Heart right ventricle (tissue), 16 donors: ENCODE measurements around the gene DUSP12. TPM values are rescaled to one million over a fixed set of nuclear protein-coding genes. Genes with fewer than 3 reads are reported as not detected.

ENCODE experiments used
- ATAC-seq, 8 donors: fragments of 200-7000 bp; cut with Tn5 transposase; one replicate each; pipeline ENCODE4 v1.9.1; 2020; ENCODE audit warnings: mild to moderate bottlenecking in 8 of 8, moderate library complexity in 8 of 8, moderate number of reproducible peaks in 1 of 8
- DNase-seq, 2 donors: peaks; one replicate each; pipeline ENCODE4 v3.0.0-alpha.2; 2020
- H3K27ac ChIP-seq, 10 donors: fragments of 200-600 bp; sonication (generic) in 2 of 10; one replicate each; pipeline versions ENCODE4 v1.5.0 to v1.8.0; 2020 to 2022; ENCODE audit warnings: mild to moderate bottlenecking in 3 of 10
- H3K27me3 ChIP-seq, 7 donors: fragments of 200-600 bp; one replicate each; pipeline ENCODE4 v1.8.0; 2021 to 2022; ENCODE audit warnings: mild to moderate bottlenecking in 2 of 7
- H3K36me3 ChIP-seq, 9 donors: fragments of 200-600 bp; sonication (generic) in 1 of 9; one replicate each; pipeline versions ENCODE4 v1.5.0 to v1.8.0; 2020 to 2022; ENCODE audit warnings: mild to moderate bottlenecking in 2 of 9
- H3K4me1 ChIP-seq, 9 donors: fragments of 200-600 bp; sonication (generic) in 1 of 9; one replicate each; pipeline versions ENCODE4 v1.5.0 to v1.8.0; 2020 to 2022; ENCODE audit warnings: mild to moderate bottlenecking in 4 of 9
- H3K4me3 ChIP-seq, 10 donors: fragments of 200-600 bp; sonication (generic) in 2 of 10; one replicate each; pipeline versions ENCODE4 v1.5.0 to v1.8.0; 2020 to 2022; ENCODE audit warnings: mild to moderate bottlenecking in 7 of 10, moderate library complexity in 2 of 10
- H3K9me3 ChIP-seq, 11 donors: fragments of 200-600 bp in 10 of 11; sonication (generic) in 2 of 11; one replicate each; pipeline versions ENCODE4 v1.5.0 to v1.8.0; 2013 to 2022; ENCODE audit warnings: mild to moderate bottlenecking in 2 of 11, control low read depth in 1 of 11, moderate library complexity in 1 of 11
- WGBS, 2 donors: extraction: QIAGEN DNeasy Blood & Tissue Kit; methylation state at CpG; one replicate each; pipeline ENCODE4 v1.1.7; 2013; ENCODE audit warnings: inconsistent platforms in 1 of 2; 5-methylcytosine and 5-hydroxymethylcytosine counted together
- intact Hi-C, 10 donors: fragments of 100-400 bp; cut with DNase I; formaldehyde crosslinking; loops; one replicate each; pipeline versions ENCODE4 v1.11.1 to v1.14.2; 2022
- polyA plus RNA-seq, 2 donors: library from polyadenylated mRNA; stranded (reverse); fragments of 200-250 nt; gene quantifications; one replicate each; pipeline ENCODE4 v1.2.3, GENCODE V29; 2013
- total RNA-seq, 10 donors: library from RNA; stranded (reverse); fragmentation: NEBNext Ultra II Directional in 3 of 10; extraction: Animal tissue kit (Norgen Biotek cat#: 25700) in 3 of 10; gene quantifications; one replicate each; pipeline versions ENCODE4 v1.2.1 to v1.2.4, GENCODE V29; 2021 to 2023
- TF ChIP-seq, protein P1 (sequence below), 9 donors: fragments of 200-600 bp; sonication (generic) in 2 of 9; IDR thresholded peaks; one replicate each; pipeline versions ENCODE4 v1.5.0 to v1.8.0; 2021 to 2022; ENCODE audit warnings: antibody characterized with exemption in 9 of 9, mild to moderate bottlenecking in 5 of 9, moderate library complexity in 1 of 9
- donor health status: Arrhythmogenic right ventricular cardiomyopathy.
- donor health status: ischemic (EF 13 %, LVEDD 7.1; RV severe dilation, severe dysfunction).
- donor health status: healthy with polysubstance abuse.
- donor health status: DM: no; HTN: yes; CAD: no.
- donor health status: DM: no; HTN: no; CAD: no.
- donor health status: ischemic (EF 25% LVEDD 6.9; RV normal size, moderate dysfunction).
- donor health status: ischemic (EF 25% LVEDD 5.7; RV mildly dilated, moderate dysfunction).
- donor health status: healthy.
- donor health status: DM: yes; HTN: yes; CAD: no.
- donor health status: Ischemic cardiomyopathy.
- donor health status: ischemic (EF 35%, LVEDD 5.7; RV mildly dilated, moderate dysfunction).
- donor health status: nonischemic (EF 11% LVEDD 7.7; RV severe dilation, severe dysfunction).
- donor health status: DM: yes; HTN: yes; CAD: no.
- donor health status: PGD.
- donor health status: ischemic (EF 29% LVEDD 5.4; RV normal size, mild dysfunction).
- donor health status: nonischemic (EF 23%, LVEDD 6.1; RV moderate dilation, normal function).

Gene DUSP12
- total and polyA plus RNA-seq, 12 donors, result 3.5 to 15.3 (median 7.5) TPM

DNA sequence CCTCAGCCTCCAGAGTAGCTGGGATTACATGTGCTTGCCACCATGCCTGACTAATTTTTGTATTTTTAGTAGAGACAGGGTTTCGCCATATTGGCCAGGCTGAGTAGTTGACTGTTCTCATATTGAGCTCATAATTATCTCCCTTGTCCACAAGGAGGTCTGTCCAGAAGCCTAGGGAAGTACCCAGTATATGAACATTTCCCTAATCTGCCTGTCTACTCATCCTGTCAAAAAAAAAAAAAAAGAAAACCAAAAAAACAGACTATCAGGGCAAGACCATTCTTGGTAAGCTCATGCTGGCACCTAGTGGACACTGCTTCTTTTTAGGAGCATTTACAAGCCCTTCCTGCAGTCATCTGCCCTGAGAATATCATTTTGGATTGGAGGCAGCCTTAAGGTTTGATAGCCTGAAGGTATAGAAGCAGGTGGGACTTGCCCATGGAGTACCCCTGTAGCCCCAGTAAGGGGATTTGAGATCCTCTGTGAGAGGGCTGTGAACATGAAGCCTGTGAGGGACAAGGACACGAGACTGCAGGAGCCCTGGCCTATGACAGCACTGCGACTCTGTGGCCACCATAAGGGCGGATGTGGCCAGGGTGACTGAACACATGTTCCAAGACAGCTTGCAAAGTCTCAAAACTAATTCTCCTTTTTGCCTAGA is 10.8 kb upstream of the DUSP12 start:
- TF ChIP-seq, protein P1, sequence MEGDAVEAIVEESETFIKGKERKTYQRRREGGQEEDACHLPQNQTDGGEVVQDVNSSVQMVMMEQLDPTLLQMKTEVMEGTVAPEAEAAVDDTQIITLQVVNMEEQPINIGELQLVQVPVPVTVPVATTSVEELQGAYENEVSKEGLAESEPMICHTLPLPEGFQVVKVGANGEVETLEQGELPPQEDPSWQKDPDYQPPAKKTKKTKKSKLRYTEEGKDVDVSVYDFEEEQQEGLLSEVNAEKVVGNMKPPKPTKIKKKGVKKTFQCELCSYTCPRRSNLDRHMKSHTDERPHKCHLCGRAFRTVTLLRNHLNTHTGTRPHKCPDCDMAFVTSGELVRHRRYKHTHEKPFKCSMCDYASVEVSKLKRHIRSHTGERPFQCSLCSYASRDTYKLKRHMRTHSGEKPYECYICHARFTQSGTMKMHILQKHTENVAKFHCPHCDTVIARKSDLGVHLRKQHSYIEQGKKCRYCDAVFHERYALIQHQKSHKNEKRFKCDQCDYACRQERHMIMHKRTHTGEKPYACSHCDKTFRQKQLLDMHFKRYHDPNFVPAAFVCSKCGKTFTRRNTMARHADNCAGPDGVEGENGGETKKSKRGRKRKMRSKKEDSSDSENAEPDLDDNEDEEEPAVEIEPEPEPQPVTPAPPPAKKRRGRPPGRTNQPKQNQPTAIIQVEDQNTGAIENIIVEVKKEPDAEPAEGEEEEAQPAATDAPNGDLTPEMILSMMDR (IDR thresholded peaks at IDR 0.05), result peak in 6 of 9 donors; percentile 34 to 53 (median 40)
- WGBS, 2 donors, result 84 to 85% methylated on average over 4 of the region's 4 CpGs
- peaks cover 0 to 43% (median 0%) of the 10 kb centered on the region in 9 donors for H3K4me1 ChIP-seq
- peak overlapping the region in 4 of 10 donors; percentile 26 to 86 (median 36) for H3K27ac ChIP-seq
- ATAC-seq (peak; percentile 41 to 74 (median 66)), DNase-seq (peak; percentile 22 to 27)
- H3K27me3 ChIP-seq, result peaks cover 0 to 9% (median 0%) of the 10 kb centered on the region in 7 donors
- intact Hi-C loops, result no loop called here
- no peaks in the 10 kb centered on the region for H3K9me3 ChIP-seq
- no peak overlapping the region for H3K4me3 ChIP-seq
- no peaks in the 10 kb centered on the region for H3K36me3 ChIP-seq

DNA sequence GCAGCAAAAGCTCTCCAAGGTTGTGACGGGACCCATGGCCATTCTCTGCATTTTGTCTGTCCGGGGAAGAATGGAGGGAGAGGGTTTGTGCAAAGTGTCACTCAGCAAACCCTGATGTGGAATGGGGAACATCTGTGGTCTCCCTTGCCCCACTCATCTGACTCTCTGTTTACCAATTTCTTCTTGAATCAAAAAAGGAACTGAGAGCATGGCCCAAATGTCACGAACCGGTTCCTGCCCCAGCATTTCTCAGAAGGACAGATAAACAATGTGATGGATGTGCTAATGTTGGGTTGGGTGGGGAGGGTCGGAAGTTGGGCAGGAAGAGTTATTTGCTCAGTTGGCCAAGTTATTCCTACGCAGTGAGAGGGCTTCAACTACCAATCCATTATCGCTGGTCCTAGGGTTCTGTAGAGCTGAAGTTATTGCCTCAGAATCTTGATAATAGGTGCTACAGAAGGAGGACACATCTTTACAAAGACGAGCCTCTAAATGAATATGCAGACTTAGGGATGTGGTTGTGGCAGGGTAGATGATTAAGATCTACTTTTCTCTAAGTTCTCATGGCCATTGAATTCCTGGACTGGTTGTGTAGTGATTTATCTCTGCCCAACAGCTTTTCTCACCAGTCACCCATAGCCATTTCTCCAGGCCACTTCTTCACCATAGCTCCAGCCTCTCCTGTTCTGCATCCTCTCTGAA is 9.6 kb upstream of the DUSP12 start:
- DNase-seq (peak in 1 of 2 donors; percentile 12), ATAC-seq (peak in 6 of 8 donors; percentile 41 to 59 (median 45))
- Histone ChIP-seq H3K27ac (peak overlapping the region in 2 of 10 donors; percentile 26 to 86), H3K27me3 (peaks cover 0 to 9% (median 0%) of the 10 kb centered on the region in 7 donors), H3K9me3 (no peaks in the 10 kb centered on the region), H3K4me3 (no peak overlapping the region), H3K4me1 (peaks cover 0 to 46% (median 0%) of the 10 kb centered on the region in 9 donors), H3K36me3 (no peaks in the 10 kb centered on the region)
- intact Hi-C loops, result loop anchor here in 9 of 10 donors (5.0 to 10.0 kb wide), 7 partner anchors 93 to 345 kb away; no protein-coding TSS in a partner anchor
- 47 to 62% methylated on average over 8 of the region's 8 CpGs for WGBS, 2 donors
- TF ChIP-seq, protein P1 (IDR thresholded peaks at IDR 0.05), result no peak

DNA sequence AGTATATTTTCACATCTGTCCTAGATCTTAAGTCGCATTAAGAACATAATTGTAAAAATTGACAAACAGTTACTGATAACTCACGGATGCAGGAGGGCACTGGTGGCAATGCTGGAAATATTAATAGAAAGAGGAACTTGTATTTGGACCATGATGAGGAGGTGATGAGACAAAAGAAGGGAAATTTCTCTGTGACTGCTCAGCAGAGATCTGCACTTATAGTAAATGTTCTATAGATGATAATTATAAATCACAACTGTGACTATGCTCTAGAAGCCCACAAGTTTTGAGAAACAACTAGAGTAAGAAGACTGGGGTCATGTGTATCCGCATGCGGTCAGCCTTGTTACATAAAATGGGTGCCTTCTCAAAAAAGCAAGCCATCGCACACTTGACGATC is 8.7 kb upstream of the DUSP12 start:
- Histone ChIP-seq H3K4me1 (peaks cover 0 to 46% (median 0%) of the 10 kb centered on the region in 9 donors), H3K27ac (peak overlapping the region in 3 of 10 donors; percentile 24 to 86 (median 24)), H3K27me3 (peaks cover 0 to 9% (median 0%) of the 10 kb centered on the region in 7 donors), H3K4me3 (no peak overlapping the region), H3K9me3 (no peaks in the 10 kb centered on the region), H3K36me3 (no peaks in the 10 kb centered on the region)
- WGBS, 2 donors, result 84 to 88% methylated on average over 6 of the region's 6 CpGs
- no peak for DNase-seq
- ATAC-seq, result no peak
- intact Hi-C loops, result loop anchor here (1.0 to 10.0 kb wide), 8 partner anchors 94 to 346 kb away; no protein-coding TSS in a partner anchor
- TF ChIP-seq, protein P1 (IDR thresholded peaks at IDR 0.05), result no peak

DNA sequence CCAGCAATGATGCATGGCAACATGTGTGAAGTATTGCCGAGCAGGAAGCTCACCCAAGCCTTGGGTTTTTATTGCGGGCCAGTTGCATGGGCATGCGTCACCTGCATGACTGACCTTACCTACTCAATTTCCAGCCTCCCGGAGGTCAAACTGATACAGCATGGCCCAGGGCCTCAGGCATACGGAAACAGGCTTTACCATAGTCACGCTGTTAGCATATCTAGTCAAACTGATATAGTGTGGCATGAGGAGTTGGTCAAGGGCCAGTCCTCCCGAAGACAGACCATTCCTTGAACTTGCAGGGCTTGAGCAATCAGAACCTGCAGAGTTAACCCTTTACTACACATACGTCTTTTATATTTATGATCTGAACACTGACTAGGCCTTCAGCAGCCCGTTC is 6.4 kb upstream of the DUSP12 start:
- H3K4me3 ChIP-seq, result no peak overlapping the region
- H3K27me3 ChIP-seq, result peaks cover 0 to 13% (median 0%) of the 10 kb centered on the region in 7 donors
- H3K36me3 ChIP-seq, result no peaks in the 10 kb centered on the region
- 81 to 83% methylated on average over 9 of the region's 9 CpGs for WGBS, 2 donors
- no peak for ATAC-seq
- no peak for DNase-seq
- TF ChIP-seq, protein P1 (IDR thresholded peaks at IDR 0.05), result no peak
- intact Hi-C loops, result loop anchor here in 9 of 10 donors (5.0 to 10.0 kb wide), 7 partner anchors 96 to 348 kb away; no protein-coding TSS in a partner anchor
- no peaks in the 10 kb centered on the region for H3K9me3 ChIP-seq
- H3K4me1 ChIP-seq, result peaks cover 0 to 42% (median 0%) of the 10 kb centered on the region in 9 donors
- no peak overlapping the region for H3K27ac ChIP-seq
